Brain microvascular endothelial cell (primary cell): ENCODE data around the gene LHX4.
"Not testable (repeated sequence)": the region's sequence is repeated elsewhere in the genome, so short reads cannot be mapped to it uniquely, and the experiment has no call there.

ENCODE experiments used
- DNase-seq: peaks from one replicate; pipeline ENCODE4 v3.0.0-alpha.2; 2020
- H3K27ac ChIP-seq: fragments of 250-450 bp; sonication (Bioruptor Pico); 2 replicates; pipeline ENCODE4 v1.5.1; 2020; ENCODE audit warnings: mild to moderate bottlenecking, moderate library complexity
- H3K27me3 ChIP-seq: fragments of 250-450 bp; sonication (Bioruptor Pico); replicated peaks from 2 replicates; pipeline ENCODE4 v1.5.1; 2020; ENCODE audit warnings: mild to moderate bottlenecking
- H3K36me3 ChIP-seq: fragments of 250-450 bp; sonication (Bioruptor Pico); replicated peaks from 2 replicates; pipeline ENCODE4 v1.5.1; 2020; ENCODE audit warnings: mild to moderate bottlenecking
- H3K4me3 ChIP-seq: 2 replicates; pipeline ENCODE4 v1.5.1; 2011; ENCODE audit warnings: low read depth, mild to moderate bottlenecking, control low read depth, low read length, moderate library complexity
- in situ Hi-C: cut with HindIII; loops from 2 replicates; pipeline ENCODE4 v1.10.0; 2017; ENCODE audit warnings: low sequenced_read_pairs, low pct_ligation_motif_present
- TF ChIP-seq, protein P1 (sequence below): IDR thresholded peaks from 2 replicates; pipeline ENCODE4 v1.5.1; 2011; ENCODE audit warnings: low read depth, mild to moderate bottlenecking, moderate library complexity, low read length, control low read depth, inconsistent platforms; ENCODE audit errors: missing control alignments

The LHX4 gene

DNA sequence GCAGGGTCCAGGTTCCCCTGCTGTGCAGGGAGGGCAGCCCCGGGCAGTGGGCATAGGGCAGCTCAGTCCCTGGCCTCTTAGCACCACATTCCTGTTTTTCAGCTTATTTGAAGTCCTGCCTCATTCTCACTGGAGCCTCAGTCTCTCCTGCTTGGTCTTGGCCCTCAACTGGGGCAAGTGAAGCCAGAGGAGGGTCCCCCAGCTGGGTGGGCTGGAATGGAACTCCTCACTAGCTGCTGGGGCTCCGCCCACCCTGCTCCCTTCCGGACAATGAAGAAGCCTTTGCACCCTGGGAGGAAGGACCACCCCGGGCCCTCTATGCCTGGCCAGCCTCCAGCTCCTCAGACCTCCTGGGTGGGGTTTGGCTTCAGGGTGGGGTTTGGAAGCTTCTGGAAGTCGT lies 32.8 kb upstream of the LHX4 start:
- Histone ChIP-seq H3K36me3 (peaks cover 33% of the 10 kb centered on the region), H3K27me3 (no peaks in the 10 kb centered on the region), H3K4me3 (no peak overlapping the region), H3K27ac (no peak overlapping the region)
- TF ChIP-seq, protein P1, sequence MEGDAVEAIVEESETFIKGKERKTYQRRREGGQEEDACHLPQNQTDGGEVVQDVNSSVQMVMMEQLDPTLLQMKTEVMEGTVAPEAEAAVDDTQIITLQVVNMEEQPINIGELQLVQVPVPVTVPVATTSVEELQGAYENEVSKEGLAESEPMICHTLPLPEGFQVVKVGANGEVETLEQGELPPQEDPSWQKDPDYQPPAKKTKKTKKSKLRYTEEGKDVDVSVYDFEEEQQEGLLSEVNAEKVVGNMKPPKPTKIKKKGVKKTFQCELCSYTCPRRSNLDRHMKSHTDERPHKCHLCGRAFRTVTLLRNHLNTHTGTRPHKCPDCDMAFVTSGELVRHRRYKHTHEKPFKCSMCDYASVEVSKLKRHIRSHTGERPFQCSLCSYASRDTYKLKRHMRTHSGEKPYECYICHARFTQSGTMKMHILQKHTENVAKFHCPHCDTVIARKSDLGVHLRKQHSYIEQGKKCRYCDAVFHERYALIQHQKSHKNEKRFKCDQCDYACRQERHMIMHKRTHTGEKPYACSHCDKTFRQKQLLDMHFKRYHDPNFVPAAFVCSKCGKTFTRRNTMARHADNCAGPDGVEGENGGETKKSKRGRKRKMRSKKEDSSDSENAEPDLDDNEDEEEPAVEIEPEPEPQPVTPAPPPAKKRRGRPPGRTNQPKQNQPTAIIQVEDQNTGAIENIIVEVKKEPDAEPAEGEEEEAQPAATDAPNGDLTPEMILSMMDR = no peak
- in situ Hi-C loops = loop anchor here (25.0 kb wide), 1 partner anchor 335 kb away; no protein-coding TSS in a partner anchor
- no peak for DNase-seq

DNA sequence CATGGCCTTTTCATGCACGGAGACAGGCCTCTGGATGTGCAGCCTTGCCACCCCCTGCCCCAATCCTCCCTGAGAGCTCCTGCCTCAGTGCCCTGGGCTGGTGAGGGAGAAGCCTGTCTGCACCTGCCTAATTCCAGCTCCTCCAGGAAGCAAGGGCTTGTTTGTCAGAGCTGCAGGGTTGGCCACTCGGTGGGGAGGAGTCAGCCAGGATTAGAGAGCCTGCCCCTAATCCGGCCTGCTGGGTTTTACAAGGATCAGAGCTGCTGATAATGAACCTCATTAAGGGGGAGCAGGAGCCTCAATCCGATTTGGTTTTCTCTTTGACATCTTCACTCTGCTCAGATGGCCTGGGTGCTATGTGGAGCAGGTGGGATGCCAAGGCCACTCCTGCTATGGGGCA lies 31.9 kb upstream of the LHX4 start:
- TF ChIP-seq, protein P1 = no peak
- peaks cover 32% of the 10 kb centered on the region for H3K36me3 ChIP-seq
- no peak overlapping the region for H3K4me3 ChIP-seq
- no peak for DNase-seq
- no peaks in the 10 kb centered on the region for H3K27me3 ChIP-seq
- in situ Hi-C loops = loop anchor here (25.0 kb wide), 1 partner anchor 336 kb away; no protein-coding TSS in a partner anchor
- no peak overlapping the region for H3K27ac ChIP-seq

DNA sequence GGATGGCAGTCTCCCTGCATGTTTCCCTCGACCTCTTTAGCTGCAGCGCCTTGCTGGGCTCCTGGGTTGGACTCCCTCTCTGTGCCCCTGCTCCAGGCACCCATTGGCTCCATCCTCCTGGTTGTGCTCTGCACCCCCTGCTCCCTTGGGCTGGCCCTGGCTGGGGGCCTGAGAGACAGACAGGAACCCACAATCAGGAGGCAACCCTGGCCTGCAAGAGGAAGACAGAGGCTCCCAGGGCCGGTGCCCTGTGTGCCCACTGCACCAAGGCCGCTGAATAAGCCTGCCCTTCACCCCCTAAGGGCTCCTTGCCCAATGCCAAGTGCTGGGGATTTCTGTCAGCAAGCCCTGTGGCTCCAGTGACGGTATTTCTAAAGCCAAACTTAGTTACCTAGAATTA lies 31.5 kb upstream of the LHX4 start:
- peaks cover 32% of the 10 kb centered on the region for H3K36me3 ChIP-seq
- in situ Hi-C loops = loop anchor here (25.0 kb wide), 1 partner anchor 336 kb away; no protein-coding TSS in a partner anchor
- no peak overlapping the region for H3K27ac ChIP-seq
- H3K27me3 ChIP-seq = no peaks in the 10 kb centered on the region
- no peak for DNase-seq
- TF ChIP-seq, protein P1 = no peak
- H3K4me3 ChIP-seq = no peak overlapping the region

DNA sequence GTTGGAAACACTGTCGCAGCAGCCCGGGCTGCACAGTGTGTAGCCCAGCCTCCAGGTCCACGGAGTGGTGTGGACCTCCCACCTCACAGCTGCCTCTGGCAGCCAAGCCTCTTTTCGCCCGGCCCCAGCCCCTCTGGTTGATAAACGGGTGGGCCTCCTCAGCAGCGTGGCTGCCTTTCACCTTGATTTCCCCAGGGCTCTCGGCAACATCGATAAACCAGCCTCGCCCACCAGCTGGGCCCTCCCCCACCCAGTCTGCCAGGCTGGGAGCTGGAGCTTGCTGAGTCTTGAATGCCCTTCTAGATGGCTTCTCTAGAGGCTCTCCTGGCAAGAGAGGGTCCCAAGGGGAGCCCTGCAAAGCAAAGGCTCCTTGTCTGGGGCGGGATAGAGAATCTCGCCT lies 31.0 kb upstream of the LHX4 start:
- in situ Hi-C loops = loop anchor here (25.0 kb wide), 1 partner anchor 337 kb away; no protein-coding TSS in a partner anchor
- DNase-seq = no peak

DNA sequence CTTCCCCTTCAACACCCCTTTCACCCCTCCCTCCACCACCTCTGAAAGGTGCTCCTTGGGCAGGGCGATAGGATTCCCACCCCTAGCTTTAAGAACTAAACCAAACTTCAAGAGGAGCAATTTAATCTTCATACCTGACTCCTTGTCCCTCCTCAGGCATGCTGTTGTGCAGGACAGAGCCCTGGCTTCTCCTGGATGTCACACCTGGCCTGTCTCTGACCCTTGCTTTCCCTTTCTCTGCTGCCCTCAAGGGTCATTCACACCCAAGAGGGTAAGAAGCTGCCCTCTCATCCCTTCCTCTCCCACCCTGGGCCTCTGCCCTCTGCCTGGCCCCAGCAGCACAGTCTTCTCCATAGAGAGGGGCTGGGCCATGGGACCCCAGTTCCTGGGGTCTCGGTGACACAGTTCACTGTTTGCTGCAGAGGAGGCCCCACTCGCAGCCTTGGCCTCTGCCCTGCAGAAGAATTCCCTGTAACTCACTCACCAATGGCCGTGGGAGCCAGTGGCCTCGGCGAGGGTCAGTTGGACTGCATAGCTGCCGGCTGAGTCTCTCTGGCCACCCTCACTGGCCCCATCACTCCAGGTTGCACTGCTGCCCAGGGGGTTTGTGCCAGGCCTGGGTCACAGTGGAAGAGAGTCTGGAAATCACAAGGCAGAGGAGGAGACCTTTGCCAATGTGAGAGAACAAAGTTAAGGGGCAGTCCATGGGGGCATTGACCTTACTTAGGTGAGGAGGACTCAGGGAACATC lies 28.4 kb upstream of the LHX4 start:
- Histone ChIP-seq H3K36me3 (peaks cover 10% of the 10 kb centered on the region), H3K4me3 (no peak overlapping the region), H3K27ac (no peak overlapping the region), H3K27me3 (no peaks in the 10 kb centered on the region)
- in situ Hi-C loops = no loop called here
- DNase-seq = no peak
- TF ChIP-seq, protein P1 = no peak

More for the DNA sequence above, 31.0 kb upstream of the LHX4 start:
- H3K4me3 ChIP-seq = no peak overlapping the region
- no peak overlapping the region for H3K27ac ChIP-seq
- H3K27me3 ChIP-seq = no peaks in the 10 kb centered on the region
- TF ChIP-seq, protein P1 = no peak
- peaks cover 32% of the 10 kb centered on the region for H3K36me3 ChIP-seq

DNA sequence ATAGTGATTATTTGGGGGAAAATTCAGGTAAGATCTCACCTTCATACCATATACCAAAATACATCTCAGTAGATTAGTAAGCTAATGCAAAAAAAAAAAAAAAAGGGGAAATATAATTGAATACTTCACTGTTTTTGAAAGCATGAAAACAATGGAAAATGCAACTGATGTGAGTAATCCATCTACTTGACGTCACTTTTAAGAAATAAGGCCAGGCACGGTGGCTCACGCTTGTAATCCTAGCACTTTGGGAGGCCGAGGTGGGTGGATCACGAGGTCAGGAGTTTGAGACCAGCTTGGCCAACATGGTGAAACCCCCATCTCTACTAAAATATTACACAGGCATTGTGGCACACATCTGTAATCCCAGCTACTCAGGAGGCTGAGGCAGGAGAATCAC lies 27.5 kb upstream of the LHX4 start:
- in situ Hi-C loops, DNase-seq, H3K27ac ChIP-seq, H3K36me3 ChIP-seq, H3K4me3 ChIP-seq, H3K27me3 ChIP-seq: not testable (repeated sequence)
